ENCODE results near the gene BRINP3. TPM values are rescaled to one million over a fixed set of nuclear protein-coding genes. Genes with fewer than 3 reads are reported as not detected.

Gene BRINP3
- total and polyA plus RNA-seq, 2 experiments from 2014 or later = 5.0 to 6.3 TPM

GRCh38 chr1:190491404-190491803 lies 13.7 kb upstream of the BRINP3 start:
- H3K36me3 ChIP-seq = no peaks in the 10 kb centered on the region
- no peak overlapping the region for H3K4me3 ChIP-seq
- no peaks in the 10 kb centered on the region for H3K4me1 ChIP-seq (ENCODE audit: low read depth)
- no peaks in the 10 kb centered on the region for H3K27me3 ChIP-seq
- H3K27ac ChIP-seq = no peak overlapping the region
- no peak for TF ChIP-seq CTCF (IDR thresholded peaks at IDR 0.05; ENCODE audit: low read depth, low read length)
- DNase-seq (ENCODE audit: low read depth in 1 of 2, low spot score in 1 of 2) = no peak
- no peaks in the 10 kb centered on the region for H3K9me3 ChIP-seq (ENCODE audit: low read depth)

- H3K9me3 ChIP-seq (ENCODE audit: low read depth) = no peaks in the 10 kb centered on the region
- no peak overlapping the region for H3K27ac ChIP-seq
- H3K4me1 ChIP-seq (ENCODE audit: low read depth) = no peaks in the 10 kb centered on the region
- no peaks in the 10 kb centered on the region for H3K36me3 ChIP-seq
- peaks cover 12% of the 10 kb centered on the region for H3K27me3 ChIP-seq
- TF ChIP-seq CTCF (IDR thresholded peaks at IDR 0.05; ENCODE audit: low read depth, low read length) = no peak
- no peak for DNase-seq (ENCODE audit: low read depth in 1 of 2, low spot score in 1 of 2)
- no peak overlapping the region for H3K4me3 ChIP-seq
Observed at GRCh38 chr1:190484045-190484444, 6.4 kb upstream of the BRINP3 start.

GRCh38 chr1:190480231-190480630 lies 2.6 kb upstream of the BRINP3 start:
- no peak overlapping the region for H3K27ac ChIP-seq
- peaks cover 50% of the 10 kb centered on the region for H3K27me3 ChIP-seq
- H3K9me3 ChIP-seq (ENCODE audit: low read depth) = no peaks in the 10 kb centered on the region
- TF ChIP-seq CTCF (IDR thresholded peaks at IDR 0.05; ENCODE audit: low read depth, low read length) = no peak
- H3K4me3 ChIP-seq = no peak overlapping the region
- no peaks in the 10 kb centered on the region for H3K36me3 ChIP-seq
- H3K4me1 ChIP-seq (ENCODE audit: low read depth) = no peaks in the 10 kb centered on the region
- DNase-seq (ENCODE audit: low read depth in 1 of 2, low spot score in 1 of 2) = no peak

- H3K4me3 ChIP-seq = peak overlapping the region; percentile 38
- no peak overlapping the region for H3K27ac ChIP-seq
Observed at GRCh38 chr1:190479516-190479915, 1.9 kb upstream of the BRINP3 start.

GRCh38 chr1:190479050-190479397 lies 1.4 kb upstream of the BRINP3 start:
- TF ChIP-seq CTCF (IDR thresholded peaks at IDR 0.05; ENCODE audit: low read depth, low read length) = no peak
- peaks cover 62% of the 10 kb centered on the region for H3K27me3 ChIP-seq
- peak; percentile 27 to 48 for DNase-seq (ENCODE audit: low read depth in 1 of 2, low spot score in 1 of 2)
- H3K4me3 ChIP-seq = peak overlapping the region; percentile 38
- no peaks in the 10 kb centered on the region for H3K9me3 ChIP-seq (ENCODE audit: low read depth)
- no peaks in the 10 kb centered on the region for H3K36me3 ChIP-seq
- H3K27ac ChIP-seq = no peak overlapping the region
- H3K4me1 ChIP-seq (ENCODE audit: low read depth) = no peaks in the 10 kb centered on the region

More at GRCh38 chr1:190479516-190479915, 1.9 kb upstream of the BRINP3 start:
- Histone ChIP-seq H3K36me3 (no peaks in the 10 kb centered on the region), H3K4me1 (ENCODE audit: low read depth) (no peaks in the 10 kb centered on the region), H3K9me3 (ENCODE audit: low read depth) (no peaks in the 10 kb centered on the region), H3K27me3 (peaks cover 57% of the 10 kb centered on the region)
- no peak for TF ChIP-seq CTCF (IDR thresholded peaks at IDR 0.05; ENCODE audit: low read depth, low read length)
- peak in 1 of 2 donors; percentile 26 for DNase-seq (ENCODE audit: low read depth in 1 of 2, low spot score in 1 of 2)

Measured in cardiac muscle cell (in vitro differentiated cells and primary cell).